ENCODE measurements around the gene TBC1D14. TPM values are rescaled to one million over a fixed set of nuclear protein-coding genes. Genes with fewer than 3 reads are reported as not detected.

TBC1D14 gene
- total and polyA plus RNA-seq, 2 of the 8 experiments (the other 6 are each of a cell fraction or from before 2014, with no cell fraction given): 45.6 to 48.2 TPM

DNA sequence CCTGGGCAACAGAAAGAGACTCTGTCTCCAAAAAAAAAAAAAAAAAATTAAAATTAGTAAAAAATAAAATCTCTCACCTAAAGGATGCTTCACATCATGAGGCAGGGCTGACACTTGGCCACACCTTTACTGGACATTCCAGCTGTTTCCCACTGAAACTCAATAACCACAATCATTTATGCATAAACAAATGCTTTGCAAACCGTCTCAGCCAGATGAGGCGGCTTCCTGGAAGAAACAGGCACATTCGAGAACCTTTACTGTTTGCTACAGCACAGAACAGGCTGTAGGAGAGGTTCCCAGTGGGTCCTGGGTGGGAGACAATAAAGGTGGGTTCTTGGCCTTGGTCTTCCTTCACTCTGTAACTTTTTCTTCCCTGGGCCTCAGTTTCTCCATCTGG, 10.9 kb upstream of the TBC1D14 start (continued):
- no peak for TF ChIP-seq TCF12 (IDR thresholded peaks at IDR 0.05; ENCODE audit: low read depth, low read length)
- no peak for TF ChIP-seq RFX5 (IDR thresholded peaks at IDR 0.05; ENCODE audit: borderline replicate concordance, low read depth, low read length)
- TF ChIP-seq SRF (IDR thresholded peaks at IDR 0.05; ENCODE audit: low read depth, low read length): no peak
- TF ChIP-seq, protein P1, sequence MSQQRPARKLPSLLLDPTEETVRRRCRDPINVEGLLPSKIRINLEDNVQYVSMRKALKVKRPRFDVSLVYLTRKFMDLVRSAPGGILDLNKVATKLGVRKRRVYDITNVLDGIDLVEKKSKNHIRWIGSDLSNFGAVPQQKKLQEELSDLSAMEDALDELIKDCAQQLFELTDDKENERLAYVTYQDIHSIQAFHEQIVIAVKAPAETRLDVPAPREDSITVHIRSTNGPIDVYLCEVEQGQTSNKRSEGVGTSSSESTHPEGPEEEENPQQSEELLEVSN (IDR thresholded peaks at IDR 0.05): no peak
- no peak for TF ChIP-seq MAFK (IDR thresholded peaks at IDR 0.05; ENCODE audit: low read depth, low read length)
